Thoracic aorta (tissue), 2 donors: ENCODE measurements around the gene OXGR1. TPM values are rescaled to one million over a fixed set of nuclear protein-coding genes. Genes with fewer than 3 reads are reported as not detected.

Experiments used
- ATAC-seq: fragments of 150-250 bp; one replicate; pipeline ENCODE4 v1.8.0; 2017; ENCODE audit warnings: low read depth; ENCODE audit not compliant: insufficient number of reproducible peaks, low FRiP score
- DNase-seq: peaks from one replicate; pipeline ENCODE4 v3.0.0-alpha.2; 2020; ENCODE audit warnings: low spot score
- H3K27ac ChIP-seq, 2 donors: fragments of 200-600 bp; sonication (generic); 1 replicate in 1 of 2; 2 replicates in 1 of 2; pipeline ENCODE4 v1.5.1; 2016; ENCODE audit warnings: mild to moderate bottlenecking in 2 of 2, moderate library complexity in 2 of 2
- H3K27me3 ChIP-seq: fragments of 200-600 bp; sonication (generic); replicated peaks from 2 replicates; pipeline ENCODE4 v1.6.0; 2016; ENCODE audit warnings: mild to moderate bottlenecking; ENCODE audit not compliant: insufficient read depth
- H3K36me3 ChIP-seq: fragments of 200-600 bp; sonication (generic); one replicate; pipeline ENCODE4 v1.5.1; 2016
- H3K4me1 ChIP-seq, 2 donors: fragments of 200-600 bp; sonication (generic); 1 replicate in 1 of 2; 2 replicates in 1 of 2; pipeline versions ENCODE4 v1.5.1 to v1.6.0; 2016; ENCODE audit warnings: low read depth in 2 of 2, mild to moderate bottlenecking in 1 of 2; ENCODE audit not compliant: control insufficient read depth in 1 of 2
- H3K4me3 ChIP-seq: fragments of 200-600 bp; sonication (generic); 2 replicates; pipeline ENCODE4 v1.5.1; 2016; ENCODE audit warnings: mild to moderate bottlenecking
- H3K9me3 ChIP-seq: fragments of 200-600 bp; sonication (generic); 2 replicates; pipeline ENCODE4 v1.5.1; 2016
- CTCF ChIP-seq: fragments of 200-600 bp; sonication (generic); IDR thresholded peaks from one replicate; pipeline ENCODE4 v1.5.1; 2019; ENCODE audit warnings: antibody characterized with exemption
- total RNA-seq, 2 donors: library from RNA; depleted of rRNA; stranded (reverse); fragments of >200 nt; gene quantifications; one replicate each; pipeline versions ENCODE4 v1.1.0 to v1.2.3, GENCODE V29; 2016

Gene OXGR1
- total RNA-seq, 2 donors from 2014 or later, result not detected

GRCh38 chr13:96966415-96967102 is 27.7 kb downstream of the OXGR1 start:
- H3K36me3 ChIP-seq, result no peaks in the 10 kb centered on the region
- ATAC-seq (no peak), DNase-seq (no peak)
- H3K27me3 ChIP-seq, result no peaks in the 10 kb centered on the region
- no peaks in the 10 kb centered on the region for H3K4me1 ChIP-seq
- TF ChIP-seq CTCF, result no peak
- no peak overlapping the region for H3K27ac ChIP-seq
- H3K4me3 ChIP-seq, result no peak overlapping the region
- peaks cover 16% of the 10 kb centered on the region for H3K9me3 ChIP-seq

DNA sequence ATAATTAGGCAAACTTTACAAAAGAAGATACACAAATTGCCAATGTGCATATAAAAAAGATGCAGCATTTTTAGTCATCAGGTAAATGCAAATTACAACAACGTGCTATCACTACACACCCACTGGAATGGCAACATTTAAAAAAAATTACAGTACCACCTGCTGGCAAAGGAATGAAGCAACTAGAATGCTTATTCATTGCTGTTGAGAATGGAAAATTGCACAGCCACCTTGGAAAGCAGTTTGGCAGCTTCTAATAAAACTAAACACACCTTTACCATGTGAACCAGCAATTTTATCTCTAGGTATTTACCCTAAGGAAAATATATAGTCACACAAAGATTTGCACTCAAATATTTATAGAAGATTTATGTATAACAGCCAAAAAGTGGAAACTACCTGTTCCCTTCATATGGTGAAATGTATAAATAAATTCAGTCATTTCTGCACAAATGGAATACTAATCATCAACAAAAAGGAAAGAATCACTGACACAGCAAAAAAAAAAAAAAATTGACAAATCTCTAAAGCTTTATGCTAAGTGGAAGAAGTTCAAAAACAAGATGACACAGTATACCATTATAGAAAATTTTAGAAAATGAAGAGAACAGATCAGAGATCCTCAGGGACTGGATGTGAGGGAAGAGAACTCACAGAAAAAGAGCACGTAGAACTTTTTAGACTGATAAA is 30.3 kb downstream of the OXGR1 start:
- no peak for TF ChIP-seq CTCF

GRCh38 chr13:96960379-96960778 is 33.9 kb downstream of the OXGR1 start:
- Histone ChIP-seq H3K36me3 (no peaks in the 10 kb centered on the region), H3K4me1 (no peaks in the 10 kb centered on the region), H3K9me3 (no peaks in the 10 kb centered on the region), H3K4me3 (no peak overlapping the region), H3K27me3 (no peaks in the 10 kb centered on the region), H3K27ac (no peak overlapping the region)
- no peak for TF ChIP-seq CTCF
- ATAC-seq, result no peak
- no peak for DNase-seq

More for the DNA sequence above, 30.3 kb downstream of the OXGR1 start:
- peaks cover 16% of the 10 kb centered on the region for H3K9me3 ChIP-seq
- H3K27me3 ChIP-seq, result no peaks in the 10 kb centered on the region
- H3K27ac ChIP-seq, result no peak overlapping the region
- H3K36me3 ChIP-seq, result no peaks in the 10 kb centered on the region
- DNase-seq, result no peak
- H3K4me3 ChIP-seq, result no peak overlapping the region
- no peaks in the 10 kb centered on the region for H3K4me1 ChIP-seq
- no peak for ATAC-seq

- no peak overlapping the region for H3K4me3 ChIP-seq
- ATAC-seq, result no peak
Observed at GRCh38 chr13:96958286-96958891, 35.9 kb downstream of the OXGR1 start.

More at GRCh38 chr13:96958286-96958891, 35.9 kb downstream of the OXGR1 start:
- TF ChIP-seq CTCF, result peak; percentile 71
- Histone ChIP-seq H3K9me3 (no peaks in the 10 kb centered on the region), H3K36me3 (no peaks in the 10 kb centered on the region), H3K27ac (no peak overlapping the region), H3K4me1 (no peaks in the 10 kb centered on the region), H3K27me3 (no peaks in the 10 kb centered on the region)
- DNase-seq, result no peak
